Smooth muscle cell (in vitro differentiated cells): ENCODE measurements around the gene SULF2. TPM values are rescaled to one million over a fixed set of nuclear protein-coding genes. Genes with fewer than 3 reads are reported as not detected.

Experiments used
- DNase-seq: peaks from one replicate; lab custom pipeline; 2025; ENCODE audit not compliant: unreplicated experiment; lab: John Stamatoyannopoulos, UW
- H2AFZ ChIP-seq: fragments of 200-600 bp; sonication (generic); 2 replicates; pipeline ENCODE4 v1.6.0; 2016; ENCODE audit warnings: antibody characterized with exemption, low read depth, mild to moderate bottlenecking
- H3F3A ChIP-seq: fragments of 200-600 bp; sonication (generic); 2 replicates; pipeline ENCODE4 v1.6.0; 2017; ENCODE audit warnings: antibody characterized with exemption, low read depth
- H3K27ac ChIP-seq: fragments of 200-600 bp; sonication (generic); 2 replicates; pipeline ENCODE4 v1.5.1; 2016; ENCODE audit warnings: low read depth, mild to moderate bottlenecking
- H3K27me3 ChIP-seq: fragments of 200-600 bp; sonication (generic); 2 replicates; pipeline ENCODE4 v1.6.1; 2016; ENCODE audit warnings: low read depth, mild to moderate bottlenecking
- H3K36me3 ChIP-seq: fragments of 200-600 bp; sonication (generic); 2 replicates; pipeline ENCODE4 v1.5.1; 2016; ENCODE audit warnings: low read depth
- H3K4me1 ChIP-seq: fragments of 200-600 bp; sonication (generic); 2 replicates; pipeline ENCODE4 v1.5.1; 2016; ENCODE audit warnings: low read depth
- H3K4me2 ChIP-seq: fragments of 200-600 bp; sonication (generic); 2 replicates; pipeline ENCODE4 v1.6.0; 2016; ENCODE audit warnings: mild to moderate bottlenecking
- H3K4me3 ChIP-seq: fragments of 200-600 bp; sonication (generic); 2 replicates; pipeline ENCODE4 v1.5.1; 2016; ENCODE audit warnings: mild to moderate bottlenecking
- H3K79me2 ChIP-seq: fragments of 200-600 bp; sonication (generic); 2 replicates; pipeline ENCODE4 v1.6.0; 2016; ENCODE audit warnings: low read depth, mild to moderate bottlenecking
- H3K9ac ChIP-seq: fragments of 200-600 bp; sonication (generic); 2 replicates; pipeline ENCODE4 v1.6.0; 2016; ENCODE audit warnings: low read depth
- H3K9me3 ChIP-seq: fragments of 200-600 bp; sonication (generic); replicated peaks from 2 replicates; pipeline ENCODE4 v1.5.1; 2016; ENCODE audit warnings: low read depth
- H4K20me1 ChIP-seq: fragments of 200-600 bp; sonication (generic); 2 replicates; pipeline ENCODE4 v1.6.0; 2016; ENCODE audit warnings: low read depth
- WGBS: methylation state at CpG from one replicate; pipeline ENCODE4 v1.1.7; 2016; ENCODE audit warnings: low lambda C conversion rate; 5-methylcytosine and 5-hydroxymethylcytosine counted together
- polyA plus RNA-seq: library from polyadenylated mRNA; unstranded; fragments of >200 nt; fragmentation: Nextera tagmentation; extraction: Ambion mirVana; gene quantifications from 2 replicates; pipeline ENCODE4 v1.2.1, GENCODE V29; 2016
- small RNA-seq: library from RNA; depleted of rRNA; stranded (forward); fragments of <200 nt; gene quantifications from one replicate; pipeline ENCODE3, GENCODE V24; 2014
- total RNA-seq: library from RNA; depleted of rRNA; stranded (reverse); fragments of >200 nt; gene quantifications from 2 replicates; pipeline ENCODE4 v1.2.3, GENCODE V29; 2014
- TF ChIP-seq, protein P1 (sequence below): fragments of 200-600 bp; sonication (generic); IDR thresholded peaks from 2 replicates; pipeline ENCODE4 v1.5.1; 2017; ENCODE audit warnings: borderline replicate concordance, mild to moderate bottlenecking, antibody characterized with exemption; ENCODE audit not compliant: insufficient read depth, poor library complexity, severe bottlenecking

The SULF2 gene
- total and polyA plus RNA-seq, 2 experiments from 2014 or later: 109 to 144 TPM

GRCh38 chr20:47610945-47611250, 174.4 kb downstream of the SULF2 start:
- TF ChIP-seq, protein P1, sequence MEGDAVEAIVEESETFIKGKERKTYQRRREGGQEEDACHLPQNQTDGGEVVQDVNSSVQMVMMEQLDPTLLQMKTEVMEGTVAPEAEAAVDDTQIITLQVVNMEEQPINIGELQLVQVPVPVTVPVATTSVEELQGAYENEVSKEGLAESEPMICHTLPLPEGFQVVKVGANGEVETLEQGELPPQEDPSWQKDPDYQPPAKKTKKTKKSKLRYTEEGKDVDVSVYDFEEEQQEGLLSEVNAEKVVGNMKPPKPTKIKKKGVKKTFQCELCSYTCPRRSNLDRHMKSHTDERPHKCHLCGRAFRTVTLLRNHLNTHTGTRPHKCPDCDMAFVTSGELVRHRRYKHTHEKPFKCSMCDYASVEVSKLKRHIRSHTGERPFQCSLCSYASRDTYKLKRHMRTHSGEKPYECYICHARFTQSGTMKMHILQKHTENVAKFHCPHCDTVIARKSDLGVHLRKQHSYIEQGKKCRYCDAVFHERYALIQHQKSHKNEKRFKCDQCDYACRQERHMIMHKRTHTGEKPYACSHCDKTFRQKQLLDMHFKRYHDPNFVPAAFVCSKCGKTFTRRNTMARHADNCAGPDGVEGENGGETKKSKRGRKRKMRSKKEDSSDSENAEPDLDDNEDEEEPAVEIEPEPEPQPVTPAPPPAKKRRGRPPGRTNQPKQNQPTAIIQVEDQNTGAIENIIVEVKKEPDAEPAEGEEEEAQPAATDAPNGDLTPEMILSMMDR: no peak

GRCh38 chr20:47610247-47610944, 174.9 kb downstream of the SULF2 start:
- peak overlapping the region; percentile 98 for H3K27ac ChIP-seq
- DNase-seq: no peak
- peaks cover 6% of the 10 kb centered on the region for H3F3A ChIP-seq
- no peak overlapping the region for H2AFZ ChIP-seq
- peaks cover 11% of the 10 kb centered on the region for H3K4me1 ChIP-seq
- peaks cover 51% of the 10 kb centered on the region for H3K79me2 ChIP-seq
- WGBS: 60% methylated on average over 6 of the region's 6 CpGs
- H3K9me3 ChIP-seq: no peaks in the 10 kb centered on the region
- no peaks in the 10 kb centered on the region for H3K36me3 ChIP-seq
- no peaks in the 10 kb centered on the region for H3K27me3 ChIP-seq
- TF ChIP-seq, protein P1: no peak
- peak overlapping the region; percentile 83 for H3K9ac ChIP-seq
- no peak overlapping the region for H3K4me3 ChIP-seq
- H4K20me1 ChIP-seq: peaks cover 4% of the 10 kb centered on the region
- H3K4me2 ChIP-seq: peak overlapping the region; percentile 77

More at GRCh38 chr20:47610945-47611250, 174.4 kb downstream of the SULF2 start:
- Histone ChIP-seq H3K4me3 (no peak overlapping the region), H3F3A (peaks cover 6% of the 10 kb centered on the region), H4K20me1 (peaks cover 4% of the 10 kb centered on the region), H2AFZ (no peak overlapping the region), H3K27me3 (no peaks in the 10 kb centered on the region), H3K36me3 (no peaks in the 10 kb centered on the region), H3K4me2 (peak overlapping the region; percentile 77), H3K4me1 (peaks cover 11% of the 10 kb centered on the region), H3K79me2 (peaks cover 47% of the 10 kb centered on the region), H3K9ac (peak overlapping the region; percentile 83), H3K27ac (peak overlapping the region; percentile 98), H3K9me3 (no peaks in the 10 kb centered on the region)
- DNase-seq: no peak

- H3K4me1 ChIP-seq: peaks cover 11% of the 10 kb centered on the region
- H3K79me2 ChIP-seq: peaks cover 57% of the 10 kb centered on the region
- no peak overlapping the region for H3K9ac ChIP-seq
- H4K20me1 ChIP-seq: peaks cover 4% of the 10 kb centered on the region
- no peaks in the 10 kb centered on the region for H3K27me3 ChIP-seq
- no peak overlapping the region for H3K4me2 ChIP-seq
- no peak overlapping the region for H2AFZ ChIP-seq
- 94% methylated on average over 5 of the region's 5 CpGs for WGBS
- H3K36me3 ChIP-seq: no peaks in the 10 kb centered on the region
- TF ChIP-seq, protein P1: no peak
- DNase-seq: no peak
- H3K9me3 ChIP-seq: no peaks in the 10 kb centered on the region
- no peak overlapping the region for H3K27ac ChIP-seq
- no peak overlapping the region for H3K4me3 ChIP-seq
- H3F3A ChIP-seq: peaks cover 6% of the 10 kb centered on the region
Observed at GRCh38 chr20:47609001-47609400, 176.3 kb downstream of the SULF2 start.

Small RNA genes lying within 50 kb of the gene (small RNA-seq; reads per million reads assigned to genes)
- not detected for gene RNU7-173P
